ENCODE measurements around the gene KREMEN2. TPM values are rescaled to one million over a fixed set of nuclear protein-coding genes. Genes with fewer than 3 reads are reported as not detected.
A peak's percentile ranks its signal among the peaks of the same experiment; 100 is the strongest.

The KREMEN2 gene
- total RNA-seq, 2 donors from 2014 or later = 1.4 to 4.0 TPM

- Histone ChIP-seq H3K36me3 (no peaks in the 10 kb centered on the region), H3K9me3 (no peaks in the 10 kb centered on the region), H3K27ac (no peak overlapping the region), H3K27me3 (replicated peaks; ENCODE audit: insufficient read depth) (no peaks in the 10 kb centered on the region), H3K4me3 (no peak overlapping the region), H3K4me1 (replicated peaks) (no peaks in the 10 kb centered on the region)
- no peak for TF ChIP-seq POLR2A (IDR thresholded peaks at IDR 0.05)
- TF ChIP-seq POLR2AphosphoS5 (IDR thresholded peaks at IDR 0.05) = no peak
- no peak for TF ChIP-seq CTCF (IDR thresholded peaks at IDR 0.05)
- 69% methylated on average over 10 of the region's 10 CpGs for WGBS
- DNase-seq (ENCODE audit: low spot score) = no peak
- intact Hi-C loops (cut with DNase I) = no loop called here
Observed at GRCh38 chr16:2990891-2991290, 26.8 kb downstream of the KREMEN2 start.

DNA sequence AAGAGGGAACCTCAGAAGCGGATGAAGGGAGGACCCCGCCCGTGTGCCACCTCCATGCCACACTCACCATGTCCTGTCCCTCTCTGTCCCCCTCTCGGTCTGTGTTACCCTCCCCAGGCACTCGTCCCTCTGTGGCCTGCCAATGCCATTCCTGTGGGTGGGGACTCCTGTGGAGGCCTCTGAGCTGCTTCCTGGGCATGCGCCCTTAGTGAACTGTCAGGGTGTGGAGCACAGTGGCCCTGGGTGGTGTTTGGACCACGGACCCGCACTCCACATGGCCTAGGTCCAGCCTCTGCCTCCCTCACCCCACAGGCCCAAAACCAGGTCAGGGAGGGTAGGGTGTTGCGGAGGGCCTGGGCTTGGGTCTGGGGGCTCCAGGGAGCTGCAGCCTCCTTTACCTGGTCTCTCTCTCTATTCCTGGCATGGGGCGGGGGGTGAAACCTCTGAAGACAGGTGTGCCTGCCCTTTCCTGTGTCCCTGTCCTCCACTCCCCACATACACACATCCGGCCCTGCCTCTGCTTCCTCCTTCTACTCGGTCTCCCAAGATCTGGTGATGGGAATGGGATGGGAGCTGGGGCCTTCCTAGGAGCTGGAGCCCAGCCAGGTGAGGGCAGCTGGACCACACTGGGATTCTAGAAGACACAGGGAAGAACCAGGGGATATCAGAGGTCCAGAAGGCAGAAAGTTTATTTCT lies 27.6 kb downstream of the KREMEN2 start:
- Histone ChIP-seq H3K27me3 (replicated peaks; ENCODE audit: insufficient read depth) (no peaks in the 10 kb centered on the region), H3K4me3 (no peak overlapping the region), H3K36me3 (no peaks in the 10 kb centered on the region), H3K9me3 (no peaks in the 10 kb centered on the region), H3K27ac (no peak overlapping the region), H3K4me1 (replicated peaks) (no peaks in the 10 kb centered on the region)
- WGBS = 83% methylated on average over 12 of the region's 12 CpGs
- DNase-seq (ENCODE audit: low spot score) = no peak
- no peak for TF ChIP-seq POLR2AphosphoS5 (IDR thresholded peaks at IDR 0.05)
- TF ChIP-seq CTCF (IDR thresholded peaks at IDR 0.05) = no peak
- TF ChIP-seq POLR2A (IDR thresholded peaks at IDR 0.05) = no peak
- intact Hi-C loops (cut with DNase I) = no loop called here

DNA sequence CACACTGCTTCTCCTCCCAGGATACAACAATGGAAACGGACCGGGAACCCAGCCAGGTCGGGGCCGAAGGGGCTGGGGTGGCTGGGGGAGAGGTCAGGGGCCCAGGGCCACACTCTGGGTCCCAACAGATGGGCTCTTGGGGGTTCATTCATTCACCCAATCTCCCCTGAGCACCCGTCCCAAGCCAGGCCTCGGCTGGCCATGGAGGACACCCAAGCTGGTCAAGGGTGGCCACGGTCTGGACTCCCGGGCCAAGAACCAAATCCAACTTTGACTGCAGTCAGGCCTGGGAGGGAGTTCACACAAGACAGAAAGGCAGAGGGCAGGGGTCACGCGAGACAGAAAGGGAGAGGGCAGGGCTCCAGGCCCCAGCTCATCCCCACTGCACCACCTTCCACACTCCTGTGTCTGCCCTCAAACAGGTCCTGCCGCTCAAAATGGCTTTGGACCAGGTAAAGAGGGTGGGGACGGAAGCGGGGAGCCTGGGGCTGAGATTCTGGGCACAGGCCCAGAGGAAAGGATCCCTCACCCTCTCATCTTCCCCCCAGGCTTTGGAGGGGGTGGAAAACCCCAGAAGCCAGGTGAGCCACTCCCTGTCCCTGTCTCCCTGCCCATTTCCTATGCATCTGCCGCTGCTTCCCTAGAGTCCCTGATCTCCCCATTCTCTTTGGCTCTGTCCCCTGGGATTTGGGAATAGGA lies 28.5 kb downstream of the KREMEN2 start:
- Histone ChIP-seq H3K4me3 (no peak overlapping the region), H3K36me3 (no peaks in the 10 kb centered on the region), H3K9me3 (no peaks in the 10 kb centered on the region), H3K27me3 (replicated peaks; ENCODE audit: insufficient read depth) (no peaks in the 10 kb centered on the region), H3K4me1 (replicated peaks) (no peaks in the 10 kb centered on the region), H3K27ac (no peak overlapping the region)
- whole genome bisulfite sequencing = 60% methylated on average over 14 of the region's 14 CpGs
- peak; percentile 56 for DNase-seq (ENCODE audit: low spot score)
- peak; percentile 21 for TF ChIP-seq POLR2AphosphoS5 (IDR thresholded peaks at IDR 0.05)
- TF ChIP-seq POLR2A (IDR thresholded peaks at IDR 0.05) = no peak
- no peak for TF ChIP-seq CTCF (IDR thresholded peaks at IDR 0.05)
- intact Hi-C loops (cut with DNase I) = no loop called here

GRCh38 chr16:2996298-2996697 lies 32.2 kb downstream of the KREMEN2 start:
- no peak for TF ChIP-seq POLR2AphosphoS5 (IDR thresholded peaks at IDR 0.05)
- TF ChIP-seq CTCF (IDR thresholded peaks at IDR 0.05) = no peak
- TF ChIP-seq POLR2A (IDR thresholded peaks at IDR 0.05) = no peak
- H3K36me3 ChIP-seq = no peaks in the 10 kb centered on the region
- no peak for DNase-seq (ENCODE audit: low spot score)
- no peak overlapping the region for H3K27ac ChIP-seq
- H3K4me1 ChIP-seq (replicated peaks) = no peaks in the 10 kb centered on the region
- intact Hi-C loops (cut with DNase I) = no loop called here
- no peaks in the 10 kb centered on the region for H3K27me3 ChIP-seq (replicated peaks; ENCODE audit: insufficient read depth)
- no peak overlapping the region for H3K4me3 ChIP-seq
- WGBS = 81% methylated on average over 13 of the region's 13 CpGs
- H3K9me3 ChIP-seq = no peaks in the 10 kb centered on the region

DNA sequence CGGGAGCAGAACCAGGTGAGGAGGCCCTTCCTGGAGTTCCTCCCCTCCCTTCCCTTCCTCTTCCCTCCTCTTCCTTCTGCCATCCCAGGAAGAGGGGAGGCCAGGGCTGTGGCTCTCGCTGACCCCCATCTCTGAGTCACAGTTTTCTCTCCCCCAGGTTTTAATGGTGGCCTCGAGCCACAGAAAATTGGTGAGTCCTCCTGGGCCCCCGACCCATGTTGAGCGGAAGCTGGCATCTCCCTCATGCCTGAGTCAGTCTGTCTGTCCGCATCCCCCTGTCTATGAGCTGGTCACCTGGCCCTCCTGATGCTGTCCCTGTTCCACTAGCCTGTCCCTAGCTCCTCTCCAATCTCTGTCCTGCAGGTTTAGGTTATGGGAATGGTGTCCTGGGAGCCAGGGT lies 35.9 kb downstream of the KREMEN2 start:
- no peak for DNase-seq (ENCODE audit: low spot score)
- intact Hi-C loops (cut with DNase I) = no loop called here
- H3K36me3 ChIP-seq = no peaks in the 10 kb centered on the region
- H3K27ac ChIP-seq = no peak overlapping the region
- H3K4me1 ChIP-seq (replicated peaks) = no peaks in the 10 kb centered on the region
- H3K4me3 ChIP-seq = no peak overlapping the region
- TF ChIP-seq POLR2A (IDR thresholded peaks at IDR 0.05) (no peak), POLR2AphosphoS5 (IDR thresholded peaks at IDR 0.05) (no peak), CTCF (IDR thresholded peaks at IDR 0.05) (no peak)
- 86% methylated on average over 6 of the region's 6 CpGs for WGBS
- H3K27me3 ChIP-seq (replicated peaks; ENCODE audit: insufficient read depth) = no peaks in the 10 kb centered on the region
- H3K9me3 ChIP-seq = no peaks in the 10 kb centered on the region

Data from prostate gland (tissue), 2 donors.